Activated T-cell treated with anti-CD3 and anti-CD28 coated beads, Interleukin-2, amount 50 U/mL, for 1 hour (primary cell): ENCODE measurements around the gene HSFY2.
"Not testable (repeated sequence)": the region's sequence is repeated elsewhere in the genome, so short reads cannot be mapped to it uniquely, and the experiment has no call there.

ENCODE experiments used
- DNase-seq: peaks from one replicate; pipeline ENCODE4 v3.0.0-alpha.2; 2020

HSFY2 gene, protein sequence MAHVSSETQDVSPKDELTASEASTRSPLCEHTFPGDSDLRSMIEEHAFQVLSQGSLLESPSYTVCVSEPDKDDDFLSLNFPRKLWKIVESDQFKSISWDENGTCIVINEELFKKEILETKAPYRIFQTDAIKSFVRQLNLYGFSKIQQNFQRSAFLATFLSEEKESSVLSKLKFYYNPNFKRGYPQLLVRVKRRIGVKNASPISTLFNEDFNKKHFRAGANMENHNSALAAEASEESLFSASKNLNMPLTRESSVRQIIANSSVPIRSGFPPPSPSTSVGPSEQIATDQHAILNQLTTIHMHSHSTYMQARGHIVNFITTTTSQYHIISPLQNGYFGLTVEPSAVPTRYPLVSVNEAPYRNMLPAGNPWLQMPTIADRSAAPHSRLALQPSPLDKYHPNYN

DNA sequence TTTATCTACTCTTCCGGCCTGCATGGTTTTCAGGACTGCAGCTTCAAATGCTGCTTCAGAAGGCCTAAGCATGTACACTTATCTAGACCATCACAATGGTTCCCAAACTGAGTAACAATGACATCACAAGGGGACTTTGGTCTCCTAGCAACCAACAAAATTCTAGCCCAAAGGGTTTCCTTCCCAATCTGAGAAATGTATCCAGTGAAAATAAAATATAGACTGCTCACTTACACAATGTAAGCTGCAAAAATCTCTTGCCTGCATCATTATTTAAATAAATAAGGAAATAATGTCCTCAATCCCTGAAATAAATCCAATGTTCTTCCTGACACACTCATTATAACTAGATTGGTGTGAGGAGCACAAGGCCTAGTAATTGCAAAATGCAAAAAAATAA, at the start of gene HSFY2:
HSFY2 (minus strand) TSS at position 101 of the 400 bp plus-strand sequence. CDS start 117 bp downstream, outside the sequence.
- DNase-seq: not testable (repeated sequence)

DNA sequence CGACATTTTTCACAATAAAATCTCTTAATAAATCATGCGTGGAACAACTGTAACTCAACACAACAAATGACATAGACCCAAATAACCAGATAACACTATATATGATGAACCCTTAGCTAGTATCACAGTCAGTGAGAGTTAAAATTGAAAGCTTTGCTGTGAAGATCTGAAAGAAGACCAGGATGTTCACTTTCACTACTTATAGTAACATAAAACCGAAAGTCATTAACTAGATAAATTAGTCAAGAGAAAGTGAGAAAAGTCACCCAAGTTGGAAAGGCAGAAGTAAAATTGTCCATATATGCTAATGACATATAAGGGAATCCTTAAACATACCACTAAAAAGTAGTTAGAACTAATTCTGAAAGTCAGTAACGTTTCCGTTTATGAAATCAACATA, 42.2 kb upstream of the HSFY2 start:
- DNase-seq: not testable (repeated sequence)

DNA sequence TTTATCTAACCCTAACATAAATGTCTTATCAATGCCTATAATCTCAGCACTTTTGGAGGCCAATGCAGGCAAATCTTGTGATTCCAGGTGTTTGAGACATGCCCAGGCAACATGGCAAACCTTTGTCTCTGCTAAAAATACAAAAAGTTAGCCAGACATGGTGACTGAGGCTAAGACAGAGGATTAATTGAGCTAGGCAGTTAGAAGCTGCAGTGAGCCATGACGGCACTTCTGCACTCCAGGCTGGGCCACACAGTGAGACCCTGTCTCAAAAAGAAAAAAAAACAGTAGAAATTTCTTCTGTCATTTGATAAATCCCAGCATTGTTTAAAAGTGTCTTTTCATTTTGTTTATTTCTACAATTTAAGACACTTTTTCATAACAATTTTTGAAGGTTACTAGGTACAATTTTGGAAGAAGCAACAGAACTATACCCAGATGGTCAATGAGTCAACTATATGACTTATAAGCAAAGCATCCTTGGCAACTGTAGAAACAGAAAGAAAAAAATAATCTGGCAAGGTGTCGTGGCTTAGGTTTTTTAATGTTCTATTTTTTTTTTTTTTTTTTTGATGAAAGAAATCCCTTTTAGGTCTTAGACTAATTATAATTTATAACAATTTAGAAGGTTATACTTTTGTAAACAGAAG, 15.3 kb upstream of the HSFY2 start:
- DNase-seq: not testable (repeated sequence)

DNA sequence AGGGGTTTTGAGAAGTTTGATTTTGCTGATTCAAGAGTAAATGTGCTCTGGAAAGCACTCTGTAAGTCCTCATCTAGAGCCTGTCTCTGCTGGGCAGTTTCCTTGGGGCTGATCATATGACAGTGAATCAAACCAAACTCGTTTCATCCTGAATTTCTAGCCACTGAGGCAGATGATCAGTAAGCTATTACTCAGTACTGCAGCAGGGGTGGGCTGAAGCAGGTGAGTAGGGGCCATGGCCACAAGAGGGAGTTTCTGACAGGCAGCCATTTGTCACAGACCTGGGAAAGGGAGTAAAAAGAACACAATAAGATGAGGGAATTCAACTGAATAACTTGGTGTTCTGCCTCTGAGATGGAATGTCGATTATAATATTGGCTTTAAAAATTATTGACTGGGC, 19.5 kb downstream of the HSFY2 start:
- DNase-seq: not testable (repeated sequence)

DNA sequence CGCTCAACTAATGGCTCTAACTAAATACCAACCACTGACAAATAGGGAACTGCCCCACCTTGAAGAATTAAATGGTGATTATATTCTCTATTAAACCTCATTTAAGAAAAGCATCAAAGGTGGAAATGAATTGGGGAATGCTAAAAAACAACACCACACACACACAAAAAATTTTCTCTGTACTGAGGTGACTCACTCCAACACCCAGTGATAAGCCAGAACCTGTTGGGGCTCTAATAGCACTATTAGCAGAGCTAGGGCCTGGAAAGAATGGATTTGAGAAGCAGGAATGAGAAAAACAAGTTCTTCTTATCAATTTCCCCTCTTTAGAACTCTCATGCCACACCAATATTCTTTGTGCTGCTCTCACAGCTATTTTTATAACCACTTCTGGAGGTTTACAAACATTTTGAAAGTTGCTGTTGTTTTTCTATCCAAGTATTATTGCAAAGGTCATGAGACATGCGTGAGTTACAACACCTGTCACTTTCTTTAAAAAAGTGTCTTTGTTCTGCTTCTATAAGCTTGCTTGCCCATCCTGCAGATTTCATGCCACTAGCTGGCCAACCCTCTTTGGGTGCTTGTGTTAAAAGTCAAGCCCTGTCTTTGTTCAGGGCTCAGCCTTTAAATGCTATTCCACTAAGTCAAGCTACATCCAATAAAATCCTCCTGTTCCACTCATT, 20.3 kb downstream of the HSFY2 start:
- not testable (repeated sequence) for DNase-seq

DNA sequence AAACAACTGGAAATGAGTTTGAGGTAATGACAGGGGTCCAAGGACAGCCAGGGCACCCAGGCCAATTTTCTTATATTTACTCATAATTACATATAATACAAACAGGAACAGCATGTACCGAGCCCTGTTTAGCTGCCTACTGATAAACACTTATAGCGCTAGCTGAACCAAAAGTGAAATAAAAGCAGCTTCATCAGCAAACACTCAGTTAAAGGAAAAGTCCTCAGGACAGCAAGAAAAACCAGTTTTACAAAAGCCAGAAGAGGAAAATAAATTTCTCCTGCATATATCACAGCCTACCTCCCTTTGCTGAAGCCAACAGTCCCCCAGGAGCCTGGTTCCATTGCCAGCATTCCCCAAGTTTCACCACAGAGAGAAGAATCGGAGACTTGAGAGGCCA, 49.8 kb downstream of the HSFY2 start:
- DNase-seq: not testable (repeated sequence)
